ENCODE measurements around the gene PKLR.
A peak's percentile ranks its signal among the peaks of the same experiment; 100 is the strongest.
"Not testable (repeated sequence)": the region's sequence is repeated elsewhere in the genome, so short reads cannot be mapped to it uniquely, and the experiment has no call there.

The PKLR gene

GRCh38 chr1:155301342-155301841 is at the start of gene PKLR:
Gene PKLR, minus strand, starts transcription at chr1:155301438. Its CDS starts 43 bp downstream, at chr1:155301395.
- H3K4me1 Mint-ChIP-seq (ENCODE audit: low read depth) = no peaks in the 10 kb centered on the region
- no peaks in the 10 kb centered on the region for H3K36me3 Mint-ChIP-seq
- no peaks in the 10 kb centered on the region for H3K9me3 Mint-ChIP-seq (ENCODE audit: low read depth)
- H3K27me3 Mint-ChIP-seq = peaks cover 7% of the 10 kb centered on the region
- peak within 1 kb of the TSS; percentile 58 for H3K27ac Mint-ChIP-seq
- no peak within 1 kb of the TSS for H3K4me3 Mint-ChIP-seq

GRCh38 chr1:155342842-155343241 is 41.6 kb upstream of the PKLR start:
- Mint-ChIP-seq H3K4me1 (ENCODE audit: low read depth) (no peaks in the 10 kb centered on the region), H3K27ac (no peak overlapping the region), H3K4me3 (no peak overlapping the region), H3K9me3 (ENCODE audit: low read depth) (no peaks in the 10 kb centered on the region), H3K36me3 (peaks cover 8% of the 10 kb centered on the region), H3K27me3 (no peaks in the 10 kb centered on the region)

DNA sequence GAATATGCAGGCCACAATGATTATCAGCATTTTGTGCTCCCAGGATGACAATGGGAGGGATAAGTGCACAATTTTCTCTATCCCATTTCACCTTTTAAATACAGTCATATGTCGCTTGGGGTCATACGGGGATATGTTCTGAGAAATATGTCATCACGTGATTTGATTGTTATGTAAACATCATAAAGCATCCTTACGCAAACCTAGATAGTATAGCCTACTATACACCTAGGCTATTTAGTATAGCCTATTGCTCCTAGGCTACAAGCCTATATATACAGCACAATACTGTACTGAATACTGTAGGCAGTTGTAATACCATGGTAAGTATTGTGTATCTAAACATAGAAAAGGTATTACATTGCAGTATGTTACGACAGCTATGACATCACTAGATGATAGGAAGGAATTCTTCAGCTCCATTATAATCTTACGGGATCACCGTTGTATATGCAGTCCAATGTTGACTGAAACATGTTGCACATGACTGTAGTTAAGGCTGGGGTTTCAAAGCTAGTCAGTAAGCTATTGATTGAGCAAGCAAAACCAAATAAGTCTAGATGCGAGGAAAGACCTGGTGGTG is 38.4 kb upstream of the PKLR start:
- no peaks in the 10 kb centered on the region for H3K4me1 Mint-ChIP-seq (ENCODE audit: low read depth)
- H3K36me3 Mint-ChIP-seq = peaks cover 7% of the 10 kb centered on the region
- H3K27ac Mint-ChIP-seq = no peak overlapping the region
- H3K9me3 Mint-ChIP-seq (ENCODE audit: low read depth) = no peaks in the 10 kb centered on the region
- no peaks in the 10 kb centered on the region for H3K27me3 Mint-ChIP-seq
- no peak overlapping the region for H3K4me3 Mint-ChIP-seq

DNA sequence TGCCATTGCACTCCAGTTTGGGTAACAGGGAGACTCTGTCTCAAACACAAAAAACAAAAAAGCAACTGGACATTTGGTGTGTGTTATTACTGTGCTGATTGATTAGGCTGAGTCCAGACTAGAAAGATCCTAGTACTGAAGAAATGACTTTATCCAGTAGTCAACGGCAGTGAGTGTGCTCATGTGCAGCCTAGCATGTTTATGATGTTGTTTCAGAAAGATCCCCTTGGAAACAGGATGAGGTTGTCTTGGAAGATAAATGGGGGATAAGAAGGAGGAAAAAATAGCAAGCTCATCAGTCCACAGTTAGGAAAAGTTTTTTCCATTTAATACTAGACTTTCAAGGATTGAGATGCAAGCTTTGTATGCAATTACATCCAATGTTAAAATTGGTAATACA is 33.7 kb upstream of the PKLR start:
- Mint-ChIP-seq H3K4me3 (no peak overlapping the region), H3K36me3 (peaks cover 4% of the 10 kb centered on the region), H3K4me1 (ENCODE audit: low read depth) (no peaks in the 10 kb centered on the region), H3K9me3 (ENCODE audit: low read depth) (no peaks in the 10 kb centered on the region), H3K27me3 (no peaks in the 10 kb centered on the region), H3K27ac (peak overlapping the region; percentile 54)

GRCh38 chr1:155329980-155330598 is 28.9 kb upstream of the PKLR start:
- no peak overlapping the region for H3K27ac Mint-ChIP-seq
- no peaks in the 10 kb centered on the region for H3K27me3 Mint-ChIP-seq
- peaks cover 4% of the 10 kb centered on the region for H3K36me3 Mint-ChIP-seq
- H3K4me3 Mint-ChIP-seq = no peak overlapping the region
- H3K4me1 Mint-ChIP-seq (ENCODE audit: low read depth) = peaks cover 8% of the 10 kb centered on the region
- H3K9me3 Mint-ChIP-seq (ENCODE audit: low read depth) = no peaks in the 10 kb centered on the region

DNA sequence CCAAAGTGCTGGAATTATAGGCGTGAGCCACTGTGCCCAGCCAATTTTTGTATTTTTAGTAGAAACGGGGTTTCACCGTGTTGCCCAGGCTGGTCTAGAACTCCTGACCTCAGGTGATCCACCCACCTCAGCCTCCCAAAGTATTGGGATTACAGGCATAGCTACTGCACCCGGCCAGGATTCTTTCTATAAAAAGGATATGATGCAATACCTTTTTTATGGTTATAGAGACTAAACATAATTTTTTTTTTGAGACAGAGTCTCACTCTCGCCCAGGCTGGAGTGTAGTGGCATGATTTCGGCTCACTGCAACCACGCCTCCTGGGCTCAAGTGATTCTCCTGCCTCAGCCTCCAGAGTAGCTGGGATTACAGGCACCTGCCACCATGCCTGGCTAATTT is 27.6 kb upstream of the PKLR start:
- H3K4me1 Mint-ChIP-seq (ENCODE audit: low read depth); H3K4me3 Mint-ChIP-seq; H3K36me3 Mint-ChIP-seq; H3K9me3 Mint-ChIP-seq (ENCODE audit: low read depth); H3K27me3 Mint-ChIP-seq: not testable (repeated sequence)
- peak overlapping the region; percentile 22 for H3K27ac Mint-ChIP-seq

DNA sequence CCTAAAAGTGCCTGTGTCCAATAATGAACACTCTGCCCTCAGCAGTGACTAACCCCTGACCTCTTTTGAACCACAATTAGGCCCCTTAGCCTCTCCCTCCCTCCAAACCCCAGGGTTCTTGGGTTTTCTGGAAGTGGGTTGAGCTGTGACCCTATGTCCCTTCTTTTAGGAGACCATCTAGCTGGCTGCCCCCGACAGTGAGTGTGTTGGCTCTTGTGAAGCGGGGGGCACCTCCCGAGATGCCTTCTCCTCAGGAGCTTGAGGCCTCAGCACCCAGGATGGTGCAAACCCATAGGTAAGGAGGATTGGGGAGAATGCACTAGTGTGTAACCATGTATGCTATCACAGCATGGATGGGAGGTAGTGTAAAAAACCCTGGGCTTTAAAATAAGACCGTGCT is 26.7 kb upstream of the PKLR start:
- no peaks in the 10 kb centered on the region for H3K27me3 Mint-ChIP-seq
- H3K4me3 Mint-ChIP-seq = no peak overlapping the region
- H3K36me3 Mint-ChIP-seq = peaks cover 2% of the 10 kb centered on the region
- no peak overlapping the region for H3K27ac Mint-ChIP-seq
- H3K4me1 Mint-ChIP-seq (ENCODE audit: low read depth) = peaks cover 8% of the 10 kb centered on the region
- H3K9me3 Mint-ChIP-seq (ENCODE audit: low read depth) = no peaks in the 10 kb centered on the region

DNA sequence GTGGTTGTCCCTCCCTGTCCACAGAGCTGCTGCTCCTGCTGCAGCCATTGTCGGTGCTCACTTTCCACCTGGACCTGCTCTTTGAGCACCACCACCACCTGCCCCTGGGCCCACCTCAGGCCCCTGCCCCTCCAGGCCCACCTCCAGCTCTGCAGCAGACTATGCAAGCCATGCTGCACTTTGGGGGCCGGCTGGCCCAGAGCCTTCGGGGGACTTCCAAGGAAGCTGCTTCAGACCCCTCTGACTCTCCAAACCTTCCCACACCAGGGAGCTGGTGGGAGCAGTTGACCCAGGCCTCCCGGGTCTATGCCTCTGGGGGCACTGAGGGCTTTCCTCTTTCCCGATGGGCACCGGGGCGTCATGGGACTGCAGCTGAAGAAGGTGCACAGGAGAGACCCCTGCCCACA is 25.4 kb upstream of the PKLR start:
- H3K4me3 Mint-ChIP-seq = no peak overlapping the region
- H3K36me3 Mint-ChIP-seq = peaks cover 2% of the 10 kb centered on the region
- H3K4me1 Mint-ChIP-seq (ENCODE audit: low read depth) = peaks cover 14% of the 10 kb centered on the region
- H3K9me3 Mint-ChIP-seq (ENCODE audit: low read depth) = no peaks in the 10 kb centered on the region
- no peaks in the 10 kb centered on the region for H3K27me3 Mint-ChIP-seq
- no peak overlapping the region for H3K27ac Mint-ChIP-seq

- Mint-ChIP-seq H3K27me3 (no peaks in the 10 kb centered on the region), H3K27ac (peak overlapping the region; percentile 68), H3K4me1 (ENCODE audit: low read depth) (peaks cover 17% of the 10 kb centered on the region)
Measured at GRCh38 chr1:155326020-155326526, 24.8 kb upstream of the PKLR start.

DNA sequence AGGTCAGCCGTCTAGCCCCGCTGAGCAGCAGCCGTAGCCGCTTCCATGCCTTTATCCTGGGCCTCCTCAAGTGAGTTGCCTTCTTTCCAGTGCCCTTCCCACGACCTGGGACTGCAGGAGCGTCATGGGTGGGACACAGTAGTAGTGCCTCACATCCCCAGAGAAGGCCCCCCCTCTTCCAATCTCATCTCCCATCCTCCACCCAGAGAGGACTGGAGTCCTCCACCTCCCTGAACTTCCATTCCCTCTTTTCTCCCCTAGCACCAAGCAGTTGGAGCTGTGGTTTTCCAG is 24.3 kb upstream of the PKLR start:
- Mint-ChIP-seq H3K4me1 (ENCODE audit: low read depth) (peaks cover 22% of the 10 kb centered on the region), H3K27ac (no peak overlapping the region), H3K4me3 (peak overlapping the region; percentile 81), H3K36me3 (peaks cover under 1% of the 10 kb centered on the region), H3K9me3 (ENCODE audit: low read depth) (no peaks in the 10 kb centered on the region), H3K27me3 (no peaks in the 10 kb centered on the region)

More at GRCh38 chr1:155326020-155326526, 24.8 kb upstream of the PKLR start:
- Mint-ChIP-seq H3K36me3 (peaks cover 2% of the 10 kb centered on the region), H3K9me3 (ENCODE audit: low read depth) (no peaks in the 10 kb centered on the region), H3K4me3 (peak overlapping the region; percentile 81)

GRCh38 chr1:155324717-155325602 is 23.7 kb upstream of the PKLR start:
- Mint-ChIP-seq H3K27ac (no peak overlapping the region), H3K27me3 (no peaks in the 10 kb centered on the region), H3K36me3 (no peaks in the 10 kb centered on the region), H3K4me1 (ENCODE audit: low read depth) (peaks cover 27% of the 10 kb centered on the region), H3K4me3 (peak overlapping the region; percentile 84), H3K9me3 (ENCODE audit: low read depth) (no peaks in the 10 kb centered on the region)

- H3K27ac Mint-ChIP-seq = peak overlapping the region; percentile 54
- H3K27me3 Mint-ChIP-seq = no peaks in the 10 kb centered on the region
- peaks cover 30% of the 10 kb centered on the region for H3K4me1 Mint-ChIP-seq (ENCODE audit: low read depth)
- no peaks in the 10 kb centered on the region for H3K36me3 Mint-ChIP-seq
- H3K4me3 Mint-ChIP-seq = peak overlapping the region; percentile 84
- no peaks in the 10 kb centered on the region for H3K9me3 Mint-ChIP-seq (ENCODE audit: low read depth)
Measured at GRCh38 chr1:155324037-155324716, 22.9 kb upstream of the PKLR start.

DNA sequence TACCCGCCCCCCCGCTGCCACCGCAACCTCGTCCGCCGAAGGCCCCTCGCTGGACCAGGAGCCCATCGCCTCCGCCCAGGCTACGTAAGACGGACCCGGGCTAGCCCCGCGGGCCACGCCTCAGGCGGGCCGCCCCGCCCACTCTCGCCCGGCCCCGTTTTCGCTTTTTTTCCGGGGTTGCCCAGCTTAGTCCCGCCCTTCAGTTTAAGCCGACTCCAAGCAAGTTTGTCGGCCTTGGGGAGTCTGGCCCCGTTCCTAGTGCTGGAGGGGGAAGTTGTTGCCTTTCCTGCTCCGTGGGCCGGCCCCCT is 22.4 kb upstream of the PKLR start:
- H3K27me3 Mint-ChIP-seq = no peaks in the 10 kb centered on the region
- H3K27ac Mint-ChIP-seq = no peak overlapping the region
- H3K9me3 Mint-ChIP-seq (ENCODE audit: low read depth) = no peaks in the 10 kb centered on the region
- H3K36me3 Mint-ChIP-seq = no peaks in the 10 kb centered on the region
- peak overlapping the region; percentile 84 for H3K4me3 Mint-ChIP-seq
- H3K4me1 Mint-ChIP-seq (ENCODE audit: low read depth) = peaks cover 33% of the 10 kb centered on the region

- Mint-ChIP-seq H3K27ac (no peak overlapping the region), H3K4me1 (ENCODE audit: low read depth) (peaks cover 33% of the 10 kb centered on the region), H3K27me3 (no peaks in the 10 kb centered on the region), H3K9me3 (ENCODE audit: low read depth) (no peaks in the 10 kb centered on the region), H3K4me3 (peak overlapping the region; percentile 84), H3K36me3 (no peaks in the 10 kb centered on the region)
Measured at GRCh38 chr1:155322953-155323728, 21.9 kb upstream of the PKLR start.

Data from activated naive CD8-positive, alpha-beta T cell (primary cell).